Fibroblast of villous mesenchyme (primary cell): ENCODE results near the gene NEFH. TPM values are rescaled to one million over a fixed set of nuclear protein-coding genes. Genes with fewer than 3 reads are reported as not detected.
A peak's percentile ranks its signal among the peaks of the same experiment; 100 is the strongest.

ENCODE experiments used
- DNase-seq: peaks from one replicate; pipeline ENCODE4 v3.0.0-alpha.2; 2010; ENCODE audit warnings: low read depth
- H3K4me3 ChIP-seq: 2 replicates; pipeline ENCODE4 v1.5.1; 2011; ENCODE audit warnings: low read depth, mild to moderate bottlenecking, low read length
- CTCF ChIP-seq: IDR thresholded peaks from 2 replicates; pipeline ENCODE4 v1.5.1; 2012; ENCODE audit warnings: low read depth, mild to moderate bottlenecking, low read length; ENCODE audit not compliant: insufficient read depth
- total RNA-seq: library from RNA; depleted of rRNA; stranded (reverse); fragments of >200 nt; gene quantifications from 2 replicates; pipeline ENCODE4 v1.2.3, GENCODE V29; 2012

The NEFH gene
- total RNA-seq, 1 donor, result under 0.01 TPM

DNA sequence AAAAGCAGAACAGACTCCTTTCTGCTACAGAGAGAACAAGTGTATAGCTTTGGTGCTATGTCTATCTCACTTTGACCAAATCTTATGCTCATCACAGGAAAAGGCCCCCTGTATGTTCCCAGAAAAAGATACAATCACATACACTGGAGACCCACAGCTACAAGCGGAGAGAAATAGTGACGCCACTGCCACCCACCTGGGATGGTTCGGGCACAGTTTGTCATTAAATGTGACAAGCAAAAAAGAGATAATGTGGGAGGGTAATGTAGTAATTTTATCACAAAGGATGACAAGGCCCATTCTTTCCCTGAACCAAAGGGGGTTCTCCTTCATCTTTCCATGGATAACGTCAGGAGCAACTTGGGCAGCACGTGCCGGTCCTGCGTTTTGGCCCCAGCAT lies 41.5 kb downstream of the NEFH start:
- DNase-seq, result no peak
- no peak overlapping the region for H3K4me3 ChIP-seq
- TF ChIP-seq CTCF, result no peak

GRCh38 chr22:29523761-29524160 lies 43.7 kb downstream of the NEFH start:
- DNase-seq, result no peak
- TF ChIP-seq CTCF, result no peak
- H3K4me3 ChIP-seq, result no peak overlapping the region

GRCh38 chr22:29524442-29525191 lies 44.6 kb downstream of the NEFH start:
- peak; percentile 24 for DNase-seq
- TF ChIP-seq CTCF, result peak; percentile 57
- no peak overlapping the region for H3K4me3 ChIP-seq

GRCh38 chr22:29528144-29528543 lies 48.1 kb downstream of the NEFH start:
- no peak for TF ChIP-seq CTCF
- no peak overlapping the region for H3K4me3 ChIP-seq
- no peak for DNase-seq

GRCh38 chr22:29530716-29531115 lies 50.7 kb downstream of the NEFH start:
- DNase-seq, result no peak
- no peak for TF ChIP-seq CTCF

GRCh38 chr22:29531419-29531818 lies 51.4 kb downstream of the NEFH start:
- TF ChIP-seq CTCF, result no peak
- no peak overlapping the region for H3K4me3 ChIP-seq
- DNase-seq, result no peak

More at GRCh38 chr22:29530716-29531115, 50.7 kb downstream of the NEFH start:
- no peak overlapping the region for H3K4me3 ChIP-seq

GRCh38 chr22:29536411-29536810 lies 56.4 kb downstream of the NEFH start:
- TF ChIP-seq CTCF, result no peak
- no peak for DNase-seq
- H3K4me3 ChIP-seq, result no peak overlapping the region
